HEK293 (cell line): Measurements from ENCODE around the gene ANKRD40CL.

Experiments
- ZNF133 ChIP-seq: fragments of 450-650 bp; formaldehyde crosslinking; IDR thresholded peaks from 2 replicates; pipeline ENCODE4 v1.5.1; 2016; ENCODE audit warnings: missing biosample characterization, missing genetic modification characterization
- ZNF626 ChIP-seq: fragments of 450-650 bp; sonication (Bioruptor Pico); formaldehyde crosslinking; IDR thresholded peaks from 2 replicates; pipeline ENCODE4 v1.5.1; 2018; ENCODE audit warnings: missing biosample characterization, missing genetic modification characterization, inconsistent platforms
- TF ChIP-seq, protein P1 (sequence below): fragments of 450-650 bp; formaldehyde crosslinking; IDR thresholded peaks from 2 replicates; pipeline ENCODE4 v1.5.1; 2016; ENCODE audit warnings: missing biosample characterization, missing genetic modification characterization
- TF ChIP-seq, protein P2 (sequence below): fragments of 450-650 bp; formaldehyde crosslinking; IDR thresholded peaks from 2 replicates; pipeline ENCODE4 v1.5.1; 2017; ENCODE audit warnings: missing biosample characterization, missing genetic modification characterization
- TF ChIP-seq, protein P3 (sequence below): fragments of 450-650 bp; formaldehyde crosslinking; IDR thresholded peaks from 2 replicates; pipeline ENCODE4 v1.5.1; 2016; ENCODE audit warnings: missing biosample characterization, missing genetic modification characterization
- TF ChIP-seq, protein P4 (sequence below): fragments of 450-650 bp; formaldehyde crosslinking; IDR thresholded peaks from 2 replicates; pipeline ENCODE4 v1.5.1; 2016; ENCODE audit warnings: missing biosample characterization, missing genetic modification characterization

DNA sequence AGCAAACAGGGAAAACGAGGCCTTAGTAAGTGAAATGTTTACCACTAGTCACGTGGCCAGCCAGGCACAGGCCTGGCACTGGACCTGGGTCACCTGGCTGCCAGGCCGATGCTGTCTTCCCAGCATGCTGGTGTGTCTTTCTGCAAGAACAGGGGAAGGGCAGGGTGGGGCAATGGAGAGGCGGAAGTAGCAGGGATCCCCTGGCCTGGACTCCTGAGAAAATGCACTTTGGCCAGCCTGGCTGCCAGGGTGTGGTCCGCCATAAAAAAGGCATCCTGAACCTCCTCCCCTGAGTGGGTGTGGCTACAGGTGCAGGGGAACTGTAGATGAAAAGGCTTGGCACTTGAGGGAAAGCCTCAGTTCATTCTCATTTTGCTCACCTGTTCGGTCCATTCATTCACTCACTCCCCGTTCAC lies 1.0 kb upstream of the ANKRD40CL start:
- TF ChIP-seq, protein P1, sequence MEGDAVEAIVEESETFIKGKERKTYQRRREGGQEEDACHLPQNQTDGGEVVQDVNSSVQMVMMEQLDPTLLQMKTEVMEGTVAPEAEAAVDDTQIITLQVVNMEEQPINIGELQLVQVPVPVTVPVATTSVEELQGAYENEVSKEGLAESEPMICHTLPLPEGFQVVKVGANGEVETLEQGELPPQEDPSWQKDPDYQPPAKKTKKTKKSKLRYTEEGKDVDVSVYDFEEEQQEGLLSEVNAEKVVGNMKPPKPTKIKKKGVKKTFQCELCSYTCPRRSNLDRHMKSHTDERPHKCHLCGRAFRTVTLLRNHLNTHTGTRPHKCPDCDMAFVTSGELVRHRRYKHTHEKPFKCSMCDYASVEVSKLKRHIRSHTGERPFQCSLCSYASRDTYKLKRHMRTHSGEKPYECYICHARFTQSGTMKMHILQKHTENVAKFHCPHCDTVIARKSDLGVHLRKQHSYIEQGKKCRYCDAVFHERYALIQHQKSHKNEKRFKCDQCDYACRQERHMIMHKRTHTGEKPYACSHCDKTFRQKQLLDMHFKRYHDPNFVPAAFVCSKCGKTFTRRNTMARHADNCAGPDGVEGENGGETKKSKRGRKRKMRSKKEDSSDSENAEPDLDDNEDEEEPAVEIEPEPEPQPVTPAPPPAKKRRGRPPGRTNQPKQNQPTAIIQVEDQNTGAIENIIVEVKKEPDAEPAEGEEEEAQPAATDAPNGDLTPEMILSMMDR (tag by site-specific recombination) = no peak
- TF ChIP-seq, protein P2, sequence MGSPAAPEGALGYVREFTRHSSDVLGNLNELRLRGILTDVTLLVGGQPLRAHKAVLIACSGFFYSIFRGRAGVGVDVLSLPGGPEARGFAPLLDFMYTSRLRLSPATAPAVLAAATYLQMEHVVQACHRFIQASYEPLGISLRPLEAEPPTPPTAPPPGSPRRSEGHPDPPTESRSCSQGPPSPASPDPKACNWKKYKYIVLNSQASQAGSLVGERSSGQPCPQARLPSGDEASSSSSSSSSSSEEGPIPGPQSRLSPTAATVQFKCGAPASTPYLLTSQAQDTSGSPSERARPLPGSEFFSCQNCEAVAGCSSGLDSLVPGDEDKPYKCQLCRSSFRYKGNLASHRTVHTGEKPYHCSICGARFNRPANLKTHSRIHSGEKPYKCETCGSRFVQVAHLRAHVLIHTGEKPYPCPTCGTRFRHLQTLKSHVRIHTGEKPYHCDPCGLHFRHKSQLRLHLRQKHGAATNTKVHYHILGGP = no peak
- TF ChIP-seq ZNF626 (tag by site-specific recombination) (no peak), ZNF133 (tag by site-specific recombination) (no peak)
- TF ChIP-seq, protein P3, sequence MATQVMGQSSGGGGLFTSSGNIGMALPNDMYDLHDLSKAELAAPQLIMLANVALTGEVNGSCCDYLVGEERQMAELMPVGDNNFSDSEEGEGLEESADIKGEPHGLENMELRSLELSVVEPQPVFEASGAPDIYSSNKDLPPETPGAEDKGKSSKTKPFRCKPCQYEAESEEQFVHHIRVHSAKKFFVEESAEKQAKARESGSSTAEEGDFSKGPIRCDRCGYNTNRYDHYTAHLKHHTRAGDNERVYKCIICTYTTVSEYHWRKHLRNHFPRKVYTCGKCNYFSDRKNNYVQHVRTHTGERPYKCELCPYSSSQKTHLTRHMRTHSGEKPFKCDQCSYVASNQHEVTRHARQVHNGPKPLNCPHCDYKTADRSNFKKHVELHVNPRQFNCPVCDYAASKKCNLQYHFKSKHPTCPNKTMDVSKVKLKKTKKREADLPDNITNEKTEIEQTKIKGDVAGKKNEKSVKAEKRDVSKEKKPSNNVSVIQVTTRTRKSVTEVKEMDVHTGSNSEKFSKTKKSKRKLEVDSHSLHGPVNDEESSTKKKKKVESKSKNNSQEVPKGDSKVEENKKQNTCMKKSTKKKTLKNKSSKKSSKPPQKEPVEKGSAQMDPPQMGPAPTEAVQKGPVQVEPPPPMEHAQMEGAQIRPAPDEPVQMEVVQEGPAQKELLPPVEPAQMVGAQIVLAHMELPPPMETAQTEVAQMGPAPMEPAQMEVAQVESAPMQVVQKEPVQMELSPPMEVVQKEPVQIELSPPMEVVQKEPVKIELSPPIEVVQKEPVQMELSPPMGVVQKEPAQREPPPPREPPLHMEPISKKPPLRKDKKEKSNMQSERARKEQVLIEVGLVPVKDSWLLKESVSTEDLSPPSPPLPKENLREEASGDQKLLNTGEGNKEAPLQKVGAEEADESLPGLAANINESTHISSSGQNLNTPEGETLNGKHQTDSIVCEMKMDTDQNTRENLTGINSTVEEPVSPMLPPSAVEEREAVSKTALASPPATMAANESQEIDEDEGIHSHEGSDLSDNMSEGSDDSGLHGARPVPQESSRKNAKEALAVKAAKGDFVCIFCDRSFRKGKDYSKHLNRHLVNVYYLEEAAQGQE (tag by site-specific recombination) = no peak
- TF ChIP-seq, protein P4, sequence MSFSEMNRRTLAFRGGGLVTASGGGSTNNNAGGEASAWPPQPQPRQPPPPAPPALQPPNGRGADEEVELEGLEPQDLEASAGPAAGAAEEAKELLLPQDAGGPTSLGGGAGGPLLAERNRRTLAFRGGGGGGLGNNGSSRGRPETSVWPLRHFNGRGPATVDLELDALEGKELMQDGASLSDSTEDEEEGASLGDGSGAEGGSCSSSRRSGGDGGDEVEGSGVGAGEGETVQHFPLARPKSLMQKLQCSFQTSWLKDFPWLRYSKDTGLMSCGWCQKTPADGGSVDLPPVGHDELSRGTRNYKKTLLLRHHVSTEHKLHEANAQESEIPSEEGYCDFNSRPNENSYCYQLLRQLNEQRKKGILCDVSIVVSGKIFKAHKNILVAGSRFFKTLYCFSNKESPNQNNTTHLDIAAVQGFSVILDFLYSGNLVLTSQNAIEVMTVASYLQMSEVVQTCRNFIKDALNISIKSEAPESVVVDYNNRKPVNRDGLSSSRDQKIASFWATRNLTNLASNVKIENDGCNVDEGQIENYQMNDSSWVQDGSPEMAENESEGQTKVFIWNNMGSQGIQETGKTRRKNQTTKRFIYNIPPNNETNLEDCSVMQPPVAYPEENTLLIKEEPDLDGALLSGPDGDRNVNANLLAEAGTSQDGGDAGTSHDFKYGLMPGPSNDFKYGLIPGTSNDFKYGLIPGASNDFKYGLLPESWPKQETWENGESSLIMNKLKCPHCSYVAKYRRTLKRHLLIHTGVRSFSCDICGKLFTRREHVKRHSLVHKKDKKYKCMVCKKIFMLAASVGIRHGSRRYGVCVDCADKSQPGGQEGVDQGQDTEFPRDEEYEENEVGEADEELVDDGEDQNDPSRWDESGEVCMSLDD (tag by site-specific recombination) = no peak
